Esophagus squamous epithelium (tissue), 4 donors: ENCODE results near the gene DLEC1.

Source experiments
- CTCF ChIP-seq, 6 experiments: fragments of 450-650 bp in 4 of 6; fragments of 200-600 bp in 2 of 6; sonication (generic) in 2 of 6; IDR thresholded peaks; one replicate each; pipeline ENCODE4 v1.5.1; 2016 to 2019; ENCODE audit warnings: antibody characterized with exemption in 6 of 6, mild to moderate bottlenecking in 4 of 6, moderate library complexity in 4 of 6
- POLR2A ChIP-seq, 4 donors: fragments of 450-650 bp; IDR thresholded peaks; one replicate each; pipeline ENCODE4 v1.6.1; 2017; ENCODE audit warnings: antibody characterized with exemption in 4 of 4, mild to moderate bottlenecking in 4 of 4, moderate library complexity in 3 of 4

GRCh38 chr3:38016847-38017444, 22.1 kb upstream of the DLEC1 start:
- TF ChIP-seq CTCF (IDR thresholded peaks at IDR 0.05) (no peak), POLR2A (IDR thresholded peaks at IDR 0.05) (no peak)
